Measurements from ENCODE around the gene MYBPC3. TPM values are rescaled to one million over a fixed set of nuclear protein-coding genes. Genes with fewer than 3 reads are reported as not detected.
A peak's percentile ranks its signal among the peaks of the same experiment; 100 is the strongest.

MYBPC3 gene
- total RNA-seq, 1 experiment from 2014 or later, result 0.07 TPM

DNA sequence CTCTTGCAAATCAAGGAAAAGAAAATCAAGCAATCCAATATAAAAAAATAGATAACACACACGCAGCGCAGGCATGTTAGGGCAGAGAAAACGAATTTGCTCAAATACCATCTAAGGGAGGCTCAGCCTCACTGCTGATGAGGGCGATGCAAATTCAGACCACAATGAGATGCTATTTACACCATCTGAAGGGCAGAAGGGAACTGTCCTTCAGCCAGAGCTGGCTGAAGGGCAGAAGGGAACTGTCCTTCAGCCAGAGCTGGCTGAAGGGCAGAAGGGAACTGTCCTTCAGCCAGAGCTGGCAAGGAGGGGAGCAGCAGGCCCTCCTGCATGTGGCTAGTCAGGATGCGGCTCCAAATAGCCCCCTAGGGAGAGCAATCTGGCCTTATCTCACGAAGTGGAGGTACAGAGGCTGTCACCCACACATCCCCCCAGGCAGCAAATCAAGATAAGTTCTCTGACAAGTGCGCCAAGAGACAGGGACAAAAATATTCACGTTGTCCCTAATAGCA, 48.3 kb upstream of the MYBPC3 start (continued):
- TF ChIP-seq AFF4 (CRISPR knock-in tag; IDR thresholded peaks at IDR 0.05; ENCODE audit: borderline replicate concordance) (no peak), HMGA2 (CRISPR knock-in tag; IDR thresholded peaks at IDR 0.05) (no peak)
- TF ChIP-seq, protein P1, sequence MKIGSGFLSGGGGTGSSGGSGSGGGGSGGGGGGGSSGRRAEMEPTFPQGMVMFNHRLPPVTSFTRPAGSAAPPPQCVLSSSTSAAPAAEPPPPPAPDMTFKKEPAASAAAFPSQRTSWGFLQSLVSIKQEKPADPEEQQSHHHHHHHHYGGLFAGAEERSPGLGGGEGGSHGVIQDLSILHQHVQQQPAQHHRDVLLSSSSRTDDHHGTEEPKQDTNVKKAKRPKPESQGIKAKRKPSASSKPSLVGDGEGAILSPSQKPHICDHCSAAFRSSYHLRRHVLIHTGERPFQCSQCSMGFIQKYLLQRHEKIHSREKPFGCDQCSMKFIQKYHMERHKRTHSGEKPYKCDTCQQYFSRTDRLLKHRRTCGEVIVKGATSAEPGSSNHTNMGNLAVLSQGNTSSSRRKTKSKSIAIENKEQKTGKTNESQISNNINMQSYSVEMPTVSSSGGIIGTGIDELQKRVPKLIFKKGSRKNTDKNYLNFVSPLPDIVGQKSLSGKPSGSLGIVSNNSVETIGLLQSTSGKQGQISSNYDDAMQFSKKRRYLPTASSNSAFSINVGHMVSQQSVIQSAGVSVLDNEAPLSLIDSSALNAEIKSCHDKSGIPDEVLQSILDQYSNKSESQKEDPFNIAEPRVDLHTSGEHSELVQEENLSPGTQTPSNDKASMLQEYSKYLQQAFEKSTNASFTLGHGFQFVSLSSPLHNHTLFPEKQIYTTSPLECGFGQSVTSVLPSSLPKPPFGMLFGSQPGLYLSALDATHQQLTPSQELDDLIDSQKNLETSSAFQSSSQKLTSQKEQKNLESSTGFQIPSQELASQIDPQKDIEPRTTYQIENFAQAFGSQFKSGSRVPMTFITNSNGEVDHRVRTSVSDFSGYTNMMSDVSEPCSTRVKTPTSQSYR (CRISPR knock-in tag; IDR thresholded peaks at IDR 0.05), result no peak

DNA sequence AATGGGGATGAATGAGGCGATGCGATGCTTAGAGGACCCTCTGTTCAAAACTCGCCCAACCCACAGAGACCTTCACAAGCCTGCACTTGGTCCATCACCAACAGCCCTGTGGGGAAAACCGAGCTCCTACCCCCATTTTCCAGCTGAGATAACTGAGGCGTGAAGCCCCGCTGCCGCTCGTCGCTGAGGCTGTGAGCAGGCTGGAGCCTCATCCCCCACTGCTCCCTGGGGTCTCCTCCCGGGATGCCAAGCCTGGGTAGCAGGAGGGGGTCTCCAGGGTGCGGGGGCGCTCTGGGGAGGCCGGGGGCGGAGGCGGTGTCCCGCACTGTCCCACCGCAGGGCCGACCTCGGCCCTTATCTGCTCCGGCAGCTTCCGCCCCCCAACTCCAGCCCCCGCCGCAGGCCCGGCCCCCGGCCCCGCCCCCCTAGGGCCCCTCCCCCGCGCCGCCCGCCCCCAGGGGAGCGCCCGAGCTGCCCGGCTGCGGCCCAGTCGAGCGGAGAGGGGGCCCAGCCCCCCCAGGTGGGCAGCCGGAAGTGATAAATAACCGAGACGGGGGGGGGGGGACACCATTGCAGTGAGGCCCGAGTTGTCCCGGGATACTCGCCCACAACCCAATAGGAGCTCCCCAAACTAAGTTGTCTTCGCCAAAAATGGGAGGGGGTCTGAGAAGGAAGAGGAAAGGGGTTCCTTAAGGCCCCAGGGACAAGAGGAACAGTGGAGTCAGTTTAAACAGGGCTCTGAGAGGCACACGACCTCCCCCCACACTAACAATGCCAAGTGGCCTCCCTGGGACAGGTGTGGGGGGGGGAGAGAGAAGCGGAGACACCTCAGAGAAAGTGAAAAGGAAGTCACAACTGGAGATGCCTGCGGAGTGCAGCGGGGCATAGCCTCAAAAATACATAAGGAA, 47.6 kb upstream of the MYBPC3 start:
- DNase-seq (ENCODE audit: low spot score) (peak; percentile 46), ATAC-seq (peak; percentile 69)
- peak overlapping the region; percentile 79 for H3K4me3 Mint-ChIP-seq
- H3K4me1 Mint-ChIP-seq, result peaks cover 31% of the 10 kb centered on the region
- ChIA-PET POLR2A (interaction anchor here (0.6 to 1.5 kb wide), 7 partner anchors 17 to 579 kb away, joined by 3 to 10 read pairs (median 5); partner anchors contain the start of gene NR1H3), CTCF (interaction anchor here (0.9 to 3.3 kb wide), 10 partner anchors 9 to 487 kb away, joined by 3 to 20 read pairs (median 5); no protein-coding TSS in a partner anchor)
- H3K36me3 Mint-ChIP-seq, result no peaks in the 10 kb centered on the region
- no peaks in the 10 kb centered on the region for H3K9me3 Mint-ChIP-seq
- TF ChIP-seq ZNF121 (CRISPR knock-in tag; IDR thresholded peaks at IDR 0.05) (peak; percentile 73; the same call in 1 of the 2 replicates), GTF2I (CRISPR knock-in tag; conservative IDR thresholded peaks at IDR 0.05) (peak; percentile 93), ZNF423 (CRISPR knock-in tag; IDR thresholded peaks at IDR 0.05) (peak; percentile 66; the same call in 1 of the 2 replicates)
- TF ChIP-seq, protein P2, sequence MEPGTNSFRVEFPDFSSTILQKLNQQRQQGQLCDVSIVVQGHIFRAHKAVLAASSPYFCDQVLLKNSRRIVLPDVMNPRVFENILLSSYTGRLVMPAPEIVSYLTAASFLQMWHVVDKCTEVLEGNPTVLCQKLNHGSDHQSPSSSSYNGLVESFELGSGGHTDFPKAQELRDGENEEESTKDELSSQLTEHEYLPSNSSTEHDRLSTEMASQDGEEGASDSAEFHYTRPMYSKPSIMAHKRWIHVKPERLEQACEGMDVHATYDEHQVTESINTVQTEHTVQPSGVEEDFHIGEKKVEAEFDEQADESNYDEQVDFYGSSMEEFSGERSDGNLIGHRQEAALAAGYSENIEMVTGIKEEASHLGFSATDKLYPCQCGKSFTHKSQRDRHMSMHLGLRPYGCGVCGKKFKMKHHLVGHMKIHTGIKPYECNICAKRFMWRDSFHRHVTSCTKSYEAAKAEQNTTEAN (CRISPR knock-in tag; IDR thresholded peaks at IDR 0.05), result no peak
- TF ChIP-seq, protein P1 (CRISPR knock-in tag; IDR thresholded peaks at IDR 0.05), result 0 out of 2 replicates have a peak, but pooled peaks have one; percentile 17
- H3K27ac Mint-ChIP-seq, result peak overlapping the region; percentile 97
- no peaks in the 10 kb centered on the region for H3K27me3 Mint-ChIP-seq (ENCODE audit: low read depth)

GRCh38 chr11:47398551-47398950, 46.0 kb upstream of the MYBPC3 start:
- Mint-ChIP-seq H3K9me3 (no peaks in the 10 kb centered on the region), H3K27me3 (ENCODE audit: low read depth) (no peaks in the 10 kb centered on the region), H3K27ac (peak overlapping the region; percentile 60; the same call in 1 of the 2 replicates), H3K4me3 (peak overlapping the region; percentile 67; the same call in 1 of the 2 replicates), H3K36me3 (no peaks in the 10 kb centered on the region), H3K4me1 (peaks cover 34% of the 10 kb centered on the region)
- DNase-seq (ENCODE audit: low spot score) (no peak), ATAC-seq (no peak)
- ChIA-PET CTCF (interaction anchor here (0.5 to 3.3 kb wide), 6 partner anchors 9 to 171 kb away, joined by 3 to 20 read pairs (median 11); no protein-coding TSS in a partner anchor), POLR2A (no interaction called here)
- no peak for TF ChIP-seq MYBL2 (CRISPR knock-in tag; IDR thresholded peaks at IDR 0.05)
- TF ChIP-seq, protein P3, sequence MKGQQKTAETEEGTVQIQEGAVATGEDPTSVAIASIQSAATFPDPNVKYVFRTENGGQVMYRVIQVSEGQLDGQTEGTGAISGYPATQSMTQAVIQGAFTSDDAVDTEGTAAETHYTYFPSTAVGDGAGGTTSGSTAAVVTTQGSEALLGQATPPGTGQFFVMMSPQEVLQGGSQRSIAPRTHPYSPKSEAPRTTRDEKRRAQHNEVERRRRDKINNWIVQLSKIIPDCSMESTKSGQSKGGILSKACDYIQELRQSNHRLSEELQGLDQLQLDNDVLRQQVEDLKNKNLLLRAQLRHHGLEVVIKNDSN (CRISPR knock-in tag; IDR thresholded peaks at IDR 0.05), result no peak
- no peak for TF ChIP-seq ZBTB21 (CRISPR knock-in tag; IDR thresholded peaks at IDR 0.05; ENCODE audit: borderline replicate concordance)
- TF ChIP-seq TP53 (CRISPR knock-in tag; IDR thresholded peaks at IDR 0.05), result no peak
- TF ChIP-seq NR1H2 (CRISPR knock-in tag; IDR thresholded peaks at IDR 0.05), result no peak
- TF ChIP-seq ZNF121 (CRISPR knock-in tag; IDR thresholded peaks at IDR 0.05), result no peak

Data from WTC11 (cell line).